Loucy (cell line): Measurements from ENCODE around the gene ALK.

Source experiments
- H2AFZ ChIP-seq: fragments of 200-600 bp; sonication (generic); 2 replicates; pipeline ENCODE4 v1.6.0; 2016; ENCODE audit warnings: antibody characterized with exemption, mild to moderate bottlenecking, low read length, moderate library complexity
- H3F3A ChIP-seq: fragments of 200-600 bp; 2 replicates; pipeline ENCODE4 v1.6.0; 2016; ENCODE audit warnings: antibody characterized with exemption, low read depth, mild to moderate bottlenecking
- H3K27me3 ChIP-seq: fragments of 200-600 bp; sonication (generic); 2 replicates; pipeline ENCODE4 v1.6.1; 2014; ENCODE audit warnings: low read length, mild to moderate bottlenecking; ENCODE audit not compliant: insufficient read depth, poor library complexity, severe bottlenecking
- H3K36me3 ChIP-seq: fragments of 200-600 bp; sonication (generic); 2 replicates; pipeline ENCODE4 v1.6.1; 2016; ENCODE audit warnings: low read length; ENCODE audit not compliant: insufficient read depth
- H3K4me1 ChIP-seq: fragments of 200-600 bp; sonication (generic); 2 replicates; pipeline ENCODE4 v1.5.1; 2014; ENCODE audit warnings: low read length, mild to moderate bottlenecking; ENCODE audit not compliant: insufficient read depth, poor library complexity, severe bottlenecking
- H3K4me2 ChIP-seq: fragments of 200-600 bp; sonication (generic); 2 replicates; pipeline ENCODE4 v1.6.0; 2014; ENCODE audit warnings: antibody characterized with exemption, low read length, low read depth, mild to moderate bottlenecking; ENCODE audit not compliant: poor library complexity, severe bottlenecking
- H3K4me3 ChIP-seq: fragments of 200-600 bp; sonication (generic); 2 replicates; pipeline ENCODE4 v1.5.1; 2014; ENCODE audit warnings: low read length, mild to moderate bottlenecking, mixed read lengths; ENCODE audit not compliant: poor library complexity, severe bottlenecking
- H3K79me2 ChIP-seq: fragments of 200-600 bp; sonication (generic); 2 replicates; pipeline ENCODE4 v1.6.1; 2014; ENCODE audit warnings: low read length; ENCODE audit not compliant: insufficient read depth
- H3K9ac ChIP-seq: fragments of 200-600 bp; sonication (generic); 2 replicates; pipeline ENCODE4 v1.6.0; 2014; ENCODE audit warnings: mild to moderate bottlenecking, low read depth, low read length, moderate library complexity; ENCODE audit not compliant: poor library complexity, severe bottlenecking
- H3K9me2 ChIP-seq: fragments of 200-600 bp; sonication (generic); replicated peaks from 2 replicates; pipeline ENCODE4 v1.6.1; 2016; ENCODE audit warnings: low read depth, low read length, mixed read lengths
- H3K9me3 ChIP-seq: fragments of 200-600 bp; sonication (generic); 2 replicates; pipeline ENCODE4 v1.6.1; 2014; ENCODE audit warnings: mild to moderate bottlenecking, antibody characterized with exemption, low read length, low read depth; ENCODE audit not compliant: insufficient read depth
- H4K20me1 ChIP-seq: fragments of 200-600 bp; sonication (generic); 2 replicates; pipeline ENCODE4 v1.6.0; 2014; ENCODE audit warnings: antibody characterized with exemption, low read length, mild to moderate bottlenecking; ENCODE audit not compliant: insufficient read depth, poor library complexity, severe bottlenecking
- CTCF ChIP-seq: fragments of 200-600 bp; sonication (generic); conservative IDR thresholded peaks from 2 replicates; pipeline ENCODE4 v1.5.1; 2014; ENCODE audit warnings: mild to moderate bottlenecking, antibody characterized with exemption, low read length
- EZH2phosphoT487 ChIP-seq: fragments of 200-600 bp; IDR thresholded peaks from 2 replicates; pipeline ENCODE4 v1.6.1; 2018; ENCODE audit warnings: antibody characterized with exemption, mild to moderate bottlenecking, moderate library complexity, borderline replicate concordance

Gene ALK

GRCh38 chr2:29634916-29635315 lies 286.5 kb downstream of the ALK start:
- TF ChIP-seq CTCF (no peak), EZH2phosphoT487 (no peak)
- Histone ChIP-seq H3K4me1 (no peaks in the 10 kb centered on the region), H3K9me3 (no peaks in the 10 kb centered on the region), H3K4me3 (no peak overlapping the region), H3K9me2 (no peaks in the 10 kb centered on the region), H3K4me2 (no peak overlapping the region), H3F3A (no peaks in the 10 kb centered on the region), H3K9ac (no peak overlapping the region), H3K79me2 (no peaks in the 10 kb centered on the region), H2AFZ (no peak overlapping the region), H3K27me3 (peaks cover 25% of the 10 kb centered on the region), H4K20me1 (no peaks in the 10 kb centered on the region), H3K36me3 (no peaks in the 10 kb centered on the region)

DNA sequence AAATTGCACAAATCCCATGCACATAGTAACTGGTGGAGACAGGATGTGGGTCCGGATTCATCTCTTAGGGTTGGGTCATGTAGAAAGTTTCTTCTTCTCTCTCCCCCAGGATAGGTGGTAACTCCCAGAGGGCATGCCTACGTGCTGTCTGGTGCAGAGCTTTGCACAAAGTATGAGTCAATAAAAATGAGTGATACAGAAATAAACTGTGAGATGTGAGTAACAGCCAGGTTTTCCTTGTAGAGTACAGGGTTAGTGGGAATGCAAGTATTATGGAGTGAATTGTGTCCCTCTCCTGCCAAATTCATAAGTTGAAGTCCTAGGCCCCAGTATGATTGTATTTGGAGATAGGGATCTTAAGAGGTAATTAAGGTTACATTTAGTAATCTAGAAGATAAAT lies 289.4 kb downstream of the ALK start:
- TF ChIP-seq EZH2phosphoT487 (no peak), CTCF (no peak)
- Histone ChIP-seq H3K4me2 (no peak overlapping the region), H3K4me3 (no peak overlapping the region), H3F3A (no peaks in the 10 kb centered on the region), H3K36me3 (no peaks in the 10 kb centered on the region), H3K79me2 (no peaks in the 10 kb centered on the region), H4K20me1 (no peaks in the 10 kb centered on the region), H3K27me3 (peaks cover 44% of the 10 kb centered on the region), H3K9me2 (no peaks in the 10 kb centered on the region), H3K9ac (no peak overlapping the region), H3K9me3 (no peaks in the 10 kb centered on the region), H2AFZ (no peak overlapping the region), H3K4me1 (no peaks in the 10 kb centered on the region)

GRCh38 chr2:29629495-29629894 lies 291.9 kb downstream of the ALK start:
- Histone ChIP-seq H3K9me3 (no peaks in the 10 kb centered on the region), H3K9me2 (no peaks in the 10 kb centered on the region), H3K4me3 (no peak overlapping the region), H3F3A (no peaks in the 10 kb centered on the region), H3K9ac (no peak overlapping the region), H2AFZ (no peak overlapping the region), H3K4me1 (no peaks in the 10 kb centered on the region), H3K4me2 (no peak overlapping the region), H4K20me1 (no peaks in the 10 kb centered on the region), H3K79me2 (no peaks in the 10 kb centered on the region), H3K27me3 (peaks cover 63% of the 10 kb centered on the region), H3K36me3 (no peaks in the 10 kb centered on the region)
- TF ChIP-seq CTCF (no peak), EZH2phosphoT487 (no peak)
